Measurements from ENCODE around the gene ZHX3.

ZHX3 gene

GRCh38 chr20:41148942-41149341 is 168.6 kb downstream of the ZHX3 start:
- no peaks in the 10 kb centered on the region for H3K36me3 ChIP-seq (ENCODE audit: insufficient read depth, low read length)

GRCh38 chr20:41147767-41148191 is 169.8 kb downstream of the ZHX3 start:
- Histone ChIP-seq H2AFZ (ENCODE audit: low read length, unreplicated experiment) (no peak overlapping the region), H3K27ac (ENCODE audit: low read depth, low read length) (no peak overlapping the region), H3K4me1 (ENCODE audit: control insufficient read depth, insufficient read depth, low read length, unreplicated experiment) (peaks cover 20% of the 10 kb centered on the region), H3K79me2 (ENCODE audit: control insufficient read depth, insufficient read depth, low read length, unreplicated experiment) (peaks cover 96% of the 10 kb centered on the region), H3K4me3 (ENCODE audit: low read depth, low read length) (no peak overlapping the region), H3K27me3 (ENCODE audit: insufficient read depth, low read length) (no peaks in the 10 kb centered on the region), H3K36me3 (ENCODE audit: insufficient read depth, low read length) (no peaks in the 10 kb centered on the region)

More at GRCh38 chr20:41148942-41149341, 168.6 kb downstream of the ZHX3 start:
- no peak overlapping the region for H3K4me3 ChIP-seq (ENCODE audit: low read depth, low read length)
- peaks cover 20% of the 10 kb centered on the region for H3K4me1 ChIP-seq (ENCODE audit: control insufficient read depth, insufficient read depth, low read length, unreplicated experiment)
- H3K79me2 ChIP-seq (ENCODE audit: control insufficient read depth, insufficient read depth, low read length, unreplicated experiment) = peaks cover 93% of the 10 kb centered on the region
- H2AFZ ChIP-seq (ENCODE audit: low read length, unreplicated experiment) = no peak overlapping the region
- no peaks in the 10 kb centered on the region for H3K27me3 ChIP-seq (ENCODE audit: insufficient read depth, low read length)
- no peak overlapping the region for H3K27ac ChIP-seq (ENCODE audit: low read depth, low read length)

- H3K27me3 ChIP-seq (ENCODE audit: insufficient read depth, low read length) = no peaks in the 10 kb centered on the region
- no peak overlapping the region for H2AFZ ChIP-seq (ENCODE audit: low read length, unreplicated experiment)
- no peak overlapping the region for H3K4me3 ChIP-seq (ENCODE audit: low read depth, low read length)
- H3K4me1 ChIP-seq (ENCODE audit: control insufficient read depth, insufficient read depth, low read length, unreplicated experiment) = peaks cover 20% of the 10 kb centered on the region
- H3K79me2 ChIP-seq (ENCODE audit: control insufficient read depth, insufficient read depth, low read length, unreplicated experiment) = peaks cover 96% of the 10 kb centered on the region
- H3K36me3 ChIP-seq (ENCODE audit: insufficient read depth, low read length) = no peaks in the 10 kb centered on the region
- no peak overlapping the region for H3K27ac ChIP-seq (ENCODE audit: low read depth, low read length)
Observed at GRCh38 chr20:41145821-41146620, 171.5 kb downstream of the ZHX3 start.

- Histone ChIP-seq H3K27ac (ENCODE audit: low read depth, low read length) (no peak overlapping the region), H3K36me3 (ENCODE audit: insufficient read depth, low read length) (no peaks in the 10 kb centered on the region), H3K27me3 (ENCODE audit: insufficient read depth, low read length) (no peaks in the 10 kb centered on the region), H3K79me2 (ENCODE audit: control insufficient read depth, insufficient read depth, low read length, unreplicated experiment) (peaks cover 96% of the 10 kb centered on the region), H3K4me1 (ENCODE audit: control insufficient read depth, insufficient read depth, low read length, unreplicated experiment) (peaks cover 22% of the 10 kb centered on the region), H3K4me3 (ENCODE audit: low read depth, low read length) (no peak overlapping the region), H2AFZ (ENCODE audit: low read length, unreplicated experiment) (no peak overlapping the region)
Observed at GRCh38 chr20:41145317-41145716, 172.2 kb downstream of the ZHX3 start.

- no peaks in the 10 kb centered on the region for H3K27me3 ChIP-seq (ENCODE audit: insufficient read depth, low read length)
- H3K36me3 ChIP-seq (ENCODE audit: insufficient read depth, low read length) = no peaks in the 10 kb centered on the region
- no peak overlapping the region for H2AFZ ChIP-seq (ENCODE audit: low read length, unreplicated experiment)
- no peak overlapping the region for H3K27ac ChIP-seq (ENCODE audit: low read depth, low read length)
- no peak overlapping the region for H3K4me3 ChIP-seq (ENCODE audit: low read depth, low read length)
- peaks cover 29% of the 10 kb centered on the region for H3K4me1 ChIP-seq (ENCODE audit: control insufficient read depth, insufficient read depth, low read length, unreplicated experiment)
- H3K79me2 ChIP-seq (ENCODE audit: control insufficient read depth, insufficient read depth, low read length, unreplicated experiment) = peaks cover 97% of the 10 kb centered on the region
Observed at GRCh38 chr20:41143354-41143753, 174.2 kb downstream of the ZHX3 start.

- Histone ChIP-seq H3K4me3 (ENCODE audit: low read depth, low read length) (no peak overlapping the region), H3K27ac (ENCODE audit: low read depth, low read length) (no peak overlapping the region), H3K36me3 (ENCODE audit: insufficient read depth, low read length) (no peaks in the 10 kb centered on the region), H3K79me2 (ENCODE audit: control insufficient read depth, insufficient read depth, low read length, unreplicated experiment) (peaks cover 97% of the 10 kb centered on the region), H2AFZ (ENCODE audit: low read length, unreplicated experiment) (no peak overlapping the region), H3K27me3 (ENCODE audit: insufficient read depth, low read length) (no peaks in the 10 kb centered on the region), H3K4me1 (ENCODE audit: control insufficient read depth, insufficient read depth, low read length, unreplicated experiment) (peaks cover 29% of the 10 kb centered on the region)
Observed at GRCh38 chr20:41142919-41143318, 174.6 kb downstream of the ZHX3 start.

GRCh38 chr20:41142245-41142644 is 175.3 kb downstream of the ZHX3 start:
- Histone ChIP-seq H3K27ac (ENCODE audit: low read depth, low read length) (no peak overlapping the region), H3K4me3 (ENCODE audit: low read depth, low read length) (no peak overlapping the region), H3K4me1 (ENCODE audit: control insufficient read depth, insufficient read depth, low read length, unreplicated experiment) (peaks cover 29% of the 10 kb centered on the region), H3K36me3 (ENCODE audit: insufficient read depth, low read length) (no peaks in the 10 kb centered on the region), H3K27me3 (ENCODE audit: insufficient read depth, low read length) (no peaks in the 10 kb centered on the region), H2AFZ (ENCODE audit: low read length, unreplicated experiment) (no peak overlapping the region), H3K79me2 (ENCODE audit: control insufficient read depth, insufficient read depth, low read length, unreplicated experiment) (peaks cover 99% of the 10 kb centered on the region)

GRCh38 chr20:41141153-41141815 is 176.2 kb downstream of the ZHX3 start:
- no peak overlapping the region for H3K27ac ChIP-seq (ENCODE audit: low read depth, low read length)
- no peaks in the 10 kb centered on the region for H3K27me3 ChIP-seq (ENCODE audit: insufficient read depth, low read length)
- H3K4me1 ChIP-seq (ENCODE audit: control insufficient read depth, insufficient read depth, low read length, unreplicated experiment) = peaks cover 29% of the 10 kb centered on the region
- H3K36me3 ChIP-seq (ENCODE audit: insufficient read depth, low read length) = no peaks in the 10 kb centered on the region
- H2AFZ ChIP-seq (ENCODE audit: low read length, unreplicated experiment) = no peak overlapping the region
- H3K79me2 ChIP-seq (ENCODE audit: control insufficient read depth, insufficient read depth, low read length, unreplicated experiment) = peaks cover 89% of the 10 kb centered on the region
- H3K4me3 ChIP-seq (ENCODE audit: low read depth, low read length) = no peak overlapping the region

GRCh38 chr20:41140226-41141133 is 177.1 kb downstream of the ZHX3 start:
- H3K27me3 ChIP-seq (ENCODE audit: insufficient read depth, low read length) = no peaks in the 10 kb centered on the region
- H3K36me3 ChIP-seq (ENCODE audit: insufficient read depth, low read length) = no peaks in the 10 kb centered on the region
- no peak overlapping the region for H2AFZ ChIP-seq (ENCODE audit: low read length, unreplicated experiment)
- peaks cover 29% of the 10 kb centered on the region for H3K4me1 ChIP-seq (ENCODE audit: control insufficient read depth, insufficient read depth, low read length, unreplicated experiment)
- H3K4me3 ChIP-seq (ENCODE audit: low read depth, low read length) = no peak overlapping the region
- H3K79me2 ChIP-seq (ENCODE audit: control insufficient read depth, insufficient read depth, low read length, unreplicated experiment) = peaks cover 81% of the 10 kb centered on the region
- no peak overlapping the region for H3K27ac ChIP-seq (ENCODE audit: low read depth, low read length)

GRCh38 chr20:41139227-41140093 is 178.1 kb downstream of the ZHX3 start:
- Histone ChIP-seq H3K4me3 (ENCODE audit: low read depth, low read length) (peak overlapping the region; percentile 90), H3K27ac (ENCODE audit: low read depth, low read length) (no peak overlapping the region)

More at GRCh38 chr20:41139227-41140093, 178.1 kb downstream of the ZHX3 start:
- H2AFZ ChIP-seq (ENCODE audit: low read length, unreplicated experiment) = no peak overlapping the region
- no peaks in the 10 kb centered on the region for H3K27me3 ChIP-seq (ENCODE audit: insufficient read depth, low read length)
- peaks cover 71% of the 10 kb centered on the region for H3K79me2 ChIP-seq (ENCODE audit: control insufficient read depth, insufficient read depth, low read length, unreplicated experiment)
- no peaks in the 10 kb centered on the region for H3K36me3 ChIP-seq (ENCODE audit: insufficient read depth, low read length)
- peaks cover 29% of the 10 kb centered on the region for H3K4me1 ChIP-seq (ENCODE audit: control insufficient read depth, insufficient read depth, low read length, unreplicated experiment)
